HG02571 (cell line): ENCODE data around the gene ADGRG6.

Experiments used
- ATAC-seq: cut with Tn5 transposase; IDR thresholded peaks from one replicate; pipeline ENCODE4 v1.9.1; 2021; ENCODE audit warnings: mild to moderate bottlenecking, moderate library complexity; ENCODE audit not compliant: unreplicated experiment

Gene ADGRG6

DNA sequence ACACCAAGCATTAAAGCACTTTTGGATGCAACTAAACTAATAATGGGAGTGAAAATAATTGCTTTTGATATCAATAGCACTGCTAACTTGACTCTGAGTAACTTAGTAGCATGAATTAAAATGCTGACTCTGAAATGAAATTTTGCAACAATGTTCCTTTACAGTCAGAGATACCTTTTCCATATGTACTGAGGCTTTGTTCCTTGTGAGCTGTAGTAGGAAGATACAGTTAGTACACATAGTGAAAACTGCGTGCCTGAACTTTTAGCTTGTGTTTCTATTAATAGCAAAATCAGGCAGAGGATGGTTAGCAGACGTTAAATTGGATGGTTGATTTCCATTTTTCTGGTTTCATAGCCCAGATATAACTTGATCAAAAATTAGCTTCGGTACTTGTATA is 18.6 kb downstream of the ADGRG6 start:
- no peak for ATAC-seq

DNA sequence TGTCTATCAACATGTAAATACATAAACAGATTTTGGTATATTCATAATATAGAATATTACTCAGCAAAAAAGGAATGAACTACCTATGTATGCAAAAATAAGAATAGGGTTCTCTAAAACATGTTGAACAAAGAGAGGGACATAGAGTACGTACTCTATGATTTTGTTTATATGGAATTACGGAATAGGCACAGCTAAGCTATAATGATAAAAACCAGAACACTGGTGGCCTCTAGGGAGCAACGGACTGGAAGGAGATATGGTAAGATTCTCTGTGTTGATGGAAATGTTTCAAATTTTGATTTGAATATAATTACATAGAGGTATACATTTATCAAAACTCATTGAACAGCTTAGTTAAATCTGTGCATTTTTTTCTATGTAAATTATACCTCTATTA is 19.6 kb downstream of the ADGRG6 start:
- ATAC-seq = no peak

DNA sequence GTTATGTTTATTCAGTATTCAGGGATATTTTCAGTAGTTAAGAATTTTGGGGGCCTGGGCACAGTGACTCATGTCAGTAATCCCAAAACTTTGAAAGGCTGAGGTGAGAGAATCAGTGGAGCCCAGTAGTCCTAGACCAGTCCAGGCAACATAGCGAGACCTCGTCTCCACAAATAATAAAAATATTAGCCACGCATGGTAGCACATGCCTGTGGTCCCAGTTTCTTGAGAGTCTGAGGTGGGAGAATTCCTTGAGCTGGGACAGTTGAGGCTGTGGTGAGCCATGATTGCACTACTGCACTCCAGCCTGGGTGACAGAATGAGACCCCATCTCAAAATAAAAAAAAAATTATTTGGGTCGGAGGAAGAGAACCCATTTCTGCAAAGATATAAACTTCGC is 20.3 kb downstream of the ADGRG6 start:
- ATAC-seq = no peak

DNA sequence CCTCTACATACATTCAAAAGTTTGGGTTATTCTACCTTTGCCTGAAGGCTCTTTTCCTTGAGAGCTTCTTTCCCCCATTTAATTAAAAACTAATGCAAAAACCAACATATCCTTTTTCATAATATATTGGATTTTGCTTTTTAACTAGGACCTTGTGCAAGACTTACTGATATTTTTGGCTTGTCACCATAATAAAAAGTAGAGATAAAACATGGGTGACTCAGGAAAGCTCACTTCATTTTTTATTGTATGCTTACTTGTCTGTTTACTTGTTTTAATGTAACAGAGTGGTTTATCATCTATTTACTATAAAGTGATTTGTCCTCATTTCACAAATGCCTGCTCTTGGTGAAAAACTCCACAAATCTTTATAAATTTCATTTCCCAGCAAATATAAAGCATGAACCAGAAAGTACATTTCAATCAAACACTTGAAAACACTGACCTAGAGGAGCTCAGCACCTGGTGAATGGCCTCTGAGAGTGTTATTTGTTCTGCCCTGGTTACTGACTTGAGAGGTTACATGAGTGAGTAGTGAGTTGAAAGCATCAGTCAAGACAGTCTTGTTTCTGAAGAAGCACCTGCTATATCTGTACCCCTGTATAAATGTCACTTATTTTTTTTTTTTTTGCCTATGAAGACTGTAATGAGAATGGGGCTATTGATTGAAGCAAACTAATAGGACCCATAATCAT is 20.8 kb downstream of the ADGRG6 start:
- no peak for ATAC-seq

DNA sequence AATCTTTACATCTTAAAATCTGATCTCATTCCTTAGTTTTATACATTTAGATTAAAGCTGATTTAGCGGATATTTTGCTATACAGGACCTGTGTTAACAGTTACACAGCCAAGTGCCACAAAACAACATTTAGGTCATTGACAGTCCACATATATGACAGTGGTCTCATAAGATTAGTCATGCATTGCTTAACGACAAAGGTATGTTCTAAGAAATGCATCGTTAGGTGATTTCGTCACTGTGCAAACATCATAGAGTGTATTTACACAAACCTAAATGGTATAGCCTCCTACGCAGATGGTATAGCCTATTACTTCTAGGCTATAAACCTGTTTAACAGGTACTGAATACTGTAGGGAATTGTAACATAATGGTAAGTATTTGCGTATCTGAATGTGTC is 21.6 kb downstream of the ADGRG6 start:
- ATAC-seq = no peak

DNA sequence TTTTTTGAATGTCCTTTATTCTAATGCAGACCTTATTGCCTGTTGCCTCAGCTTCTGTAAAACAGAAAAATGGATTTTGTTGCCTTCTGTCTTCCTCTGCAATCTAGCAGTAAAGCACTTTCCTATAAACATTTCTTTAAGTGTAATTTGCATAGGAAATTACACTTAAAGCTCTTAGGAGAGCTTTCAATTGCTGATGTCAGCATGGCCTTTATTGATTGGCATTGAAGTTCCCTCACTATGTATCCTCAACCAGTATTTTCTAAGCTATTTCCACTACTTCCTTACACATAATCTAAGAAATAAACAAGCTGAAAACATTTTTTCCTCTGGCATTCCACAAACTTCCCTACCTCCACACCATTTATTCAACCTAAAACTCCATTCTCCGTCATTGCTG is 22.3 kb downstream of the ADGRG6 start:
- ATAC-seq = no peak

DNA sequence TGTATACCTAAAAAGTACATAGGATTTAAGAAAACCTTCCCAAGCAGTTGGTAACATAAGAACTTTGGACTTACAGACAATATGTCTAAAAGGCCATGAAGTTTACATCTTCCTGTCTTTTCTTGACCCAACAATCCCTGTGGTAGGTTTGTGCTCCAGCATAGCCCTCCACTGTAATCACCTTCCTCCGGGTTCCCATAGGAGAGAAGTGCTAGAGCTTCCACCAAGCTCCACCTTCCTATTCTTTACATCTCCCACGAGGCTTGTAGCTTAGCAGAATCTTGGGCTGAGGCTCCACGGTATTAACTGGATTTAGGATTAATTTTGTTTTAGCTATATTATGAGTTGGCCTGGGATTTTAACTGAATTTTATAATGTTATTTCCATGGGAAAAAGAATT is 23.3 kb downstream of the ADGRG6 start:
- no peak for ATAC-seq

DNA sequence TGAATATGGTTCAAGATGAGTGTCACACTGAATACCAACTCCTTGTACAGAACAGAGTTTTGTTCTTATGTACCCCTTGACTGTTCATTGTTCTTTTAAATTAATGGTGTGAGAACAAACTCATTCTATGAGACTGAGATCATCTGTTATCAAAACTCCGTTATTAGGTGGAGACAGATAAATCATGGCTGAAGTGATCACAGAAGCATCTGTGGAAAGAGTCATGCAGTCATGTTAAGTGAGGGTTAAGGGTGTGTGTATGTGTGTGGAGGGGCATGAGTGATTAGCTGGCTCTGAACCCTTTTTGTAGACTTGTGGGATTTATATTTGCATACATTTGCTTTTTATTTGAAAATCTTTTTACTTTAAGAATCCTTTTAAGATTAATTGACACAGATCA is 24.7 kb downstream of the ADGRG6 start:
- ATAC-seq = no peak

DNA sequence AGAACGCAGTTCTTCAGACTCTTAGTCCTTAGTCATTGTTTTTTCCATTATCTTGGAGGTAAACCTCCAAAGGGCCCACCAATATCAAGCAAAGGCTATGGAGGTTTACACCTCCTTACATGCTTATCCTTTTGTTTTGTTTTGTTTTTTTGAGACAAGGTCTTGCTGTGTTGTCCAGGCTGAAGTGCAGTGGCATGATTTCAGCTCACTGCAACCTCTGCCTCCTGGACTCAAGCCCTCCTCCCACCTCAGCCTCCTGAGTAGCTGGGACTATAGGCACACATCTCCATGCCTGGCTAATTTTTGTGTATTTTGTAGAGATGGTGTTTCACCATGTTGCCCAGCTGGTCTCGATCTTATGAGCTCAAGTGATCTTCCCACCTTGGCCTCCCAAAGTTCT is 26.3 kb downstream of the ADGRG6 start:
- no peak for ATAC-seq

DNA sequence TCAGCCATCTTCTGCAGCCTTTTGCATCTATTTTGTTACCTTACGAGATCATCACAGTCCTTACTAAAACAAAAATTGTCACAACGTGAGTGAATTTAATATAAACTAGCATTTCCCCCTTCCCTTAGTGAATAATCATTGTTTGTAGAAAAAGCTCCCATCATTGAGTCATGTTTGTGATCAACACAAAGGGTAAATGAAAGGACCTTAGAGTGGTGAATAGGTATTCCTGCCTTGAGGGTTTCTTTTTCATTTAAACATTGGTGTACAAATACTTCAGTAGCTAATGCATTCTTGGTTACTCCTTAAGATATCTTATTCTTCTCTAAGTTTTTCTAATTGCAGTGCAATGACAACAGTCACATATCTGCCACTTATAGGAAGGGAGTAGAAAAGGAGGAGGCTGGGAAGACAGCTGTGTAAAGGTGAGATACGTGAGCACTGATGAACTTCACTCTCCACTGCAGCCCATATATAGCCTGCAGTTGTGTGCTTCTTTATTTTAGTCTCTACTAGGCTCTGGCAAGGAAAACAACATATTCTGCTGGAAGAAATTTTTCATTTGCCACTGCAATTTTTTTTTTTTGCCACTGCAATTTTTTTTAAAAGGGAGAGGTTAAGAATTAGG is 27.8 kb downstream of the ADGRG6 start:
- no peak for ATAC-seq

DNA sequence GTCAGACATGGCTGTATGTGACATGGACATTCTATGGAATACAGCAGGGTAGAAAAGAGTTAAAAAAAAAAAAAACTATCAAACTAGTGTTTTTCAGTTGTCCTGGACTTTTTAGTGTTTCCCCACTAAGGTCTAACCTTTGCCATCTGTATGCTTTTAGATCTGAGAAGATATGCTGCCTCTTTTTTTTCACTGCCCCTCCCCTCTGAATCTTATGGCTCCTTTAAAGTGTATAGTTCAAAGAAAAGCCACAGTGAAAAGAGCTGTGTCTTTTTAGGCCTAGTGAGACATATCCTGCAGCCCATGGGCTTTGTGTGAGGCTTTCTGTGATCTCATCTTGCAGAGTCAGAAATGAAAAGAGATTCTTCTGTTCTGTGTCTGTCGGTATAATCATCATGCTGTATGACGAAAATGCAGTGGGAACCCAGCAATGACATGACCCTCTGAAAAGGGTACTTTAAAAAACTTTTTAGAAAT is 29.3 kb downstream of the ADGRG6 start:
- no peak for ATAC-seq

DNA sequence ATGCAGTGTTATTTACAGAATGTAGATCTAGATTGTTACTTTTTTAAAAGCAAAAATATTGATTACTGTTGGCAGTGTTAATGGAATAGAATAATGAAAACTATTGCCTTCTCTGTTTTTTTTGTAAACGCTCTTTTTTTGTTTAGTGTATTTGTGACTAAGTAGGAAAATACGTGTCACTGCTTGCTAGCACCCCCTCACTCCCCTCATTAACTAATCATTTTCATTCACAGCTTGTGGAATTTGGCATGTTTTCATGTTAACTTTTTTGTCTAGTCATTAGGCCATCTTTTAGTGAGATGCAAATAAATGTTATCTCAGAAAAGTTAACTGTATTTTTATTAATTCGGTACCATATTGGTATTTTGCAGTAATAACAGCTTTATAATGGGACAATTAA is 29.8 kb downstream of the ADGRG6 start:
- ATAC-seq = no peak

DNA sequence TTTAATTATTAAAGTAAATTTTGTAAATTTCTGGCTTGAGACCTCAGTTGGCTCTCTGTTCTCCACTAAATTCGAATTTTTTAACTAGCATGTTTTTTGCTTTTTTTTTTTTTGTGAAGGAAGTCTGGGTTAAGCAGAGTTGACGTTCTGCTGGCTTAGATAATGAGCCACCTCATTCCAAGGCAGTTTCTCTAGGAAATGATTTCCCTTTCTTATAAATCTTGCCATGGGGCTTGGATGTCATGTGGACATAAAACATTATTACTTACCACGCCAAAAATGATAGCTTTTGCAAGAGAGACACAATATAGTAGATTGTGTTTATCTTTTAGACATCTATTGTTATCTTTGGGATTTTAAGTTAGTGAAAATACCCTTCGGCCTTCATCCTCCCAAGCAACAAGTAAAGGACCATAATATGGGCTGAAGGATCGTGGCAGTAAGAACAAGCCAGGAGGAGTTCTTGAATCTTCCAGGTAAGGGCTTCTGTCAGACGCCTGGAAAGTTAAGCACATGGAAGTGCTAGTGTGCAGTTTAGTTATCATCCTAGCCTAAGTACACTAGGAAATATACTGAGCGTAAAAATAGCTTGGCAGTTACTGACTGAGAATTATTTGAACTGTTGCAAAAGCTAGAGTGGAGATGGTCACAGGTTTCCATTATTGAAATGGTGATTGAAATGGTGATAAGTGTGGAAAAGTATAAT is 30.7 kb downstream of the ADGRG6 start:
- no peak for ATAC-seq

DNA sequence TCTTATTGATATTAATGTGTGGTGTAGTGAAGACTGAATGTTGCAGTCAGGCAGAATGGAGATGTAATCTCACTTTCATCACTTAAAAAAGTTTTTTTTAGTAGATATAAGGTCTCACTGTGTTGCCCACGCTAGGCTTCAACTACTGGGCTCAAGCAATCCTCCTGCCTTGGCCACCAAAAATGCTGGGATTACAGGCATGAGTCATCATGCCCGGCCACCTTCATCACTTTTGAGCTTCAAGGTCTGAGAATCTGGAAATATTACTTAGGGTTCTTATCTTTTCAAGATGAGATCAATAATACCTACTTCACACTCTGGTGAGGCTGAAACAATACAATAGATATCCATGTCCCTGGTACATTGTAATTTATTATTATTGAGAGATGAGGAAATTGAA is 31.6 kb downstream of the ADGRG6 start:
- ATAC-seq = no peak

DNA sequence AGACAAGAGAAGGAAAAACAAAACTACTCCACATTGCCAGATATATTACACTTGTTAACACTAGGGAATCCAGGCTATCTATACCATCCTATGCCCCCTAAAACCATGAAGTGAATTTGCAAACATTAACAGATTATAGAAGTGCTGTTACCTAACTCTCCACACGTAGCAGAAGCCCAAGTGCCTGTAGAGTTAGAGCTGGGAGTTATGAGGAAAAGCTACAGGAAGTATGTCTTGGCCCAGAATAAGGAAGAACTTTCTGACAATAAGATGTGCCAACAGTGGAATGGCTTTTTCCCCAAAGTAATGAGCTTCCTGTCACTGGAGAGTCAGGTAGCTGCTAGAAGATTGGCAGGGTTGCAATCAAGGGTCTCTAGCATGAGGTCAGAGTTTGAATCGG is 32.5 kb downstream of the ADGRG6 start:
- no peak for ATAC-seq

DNA sequence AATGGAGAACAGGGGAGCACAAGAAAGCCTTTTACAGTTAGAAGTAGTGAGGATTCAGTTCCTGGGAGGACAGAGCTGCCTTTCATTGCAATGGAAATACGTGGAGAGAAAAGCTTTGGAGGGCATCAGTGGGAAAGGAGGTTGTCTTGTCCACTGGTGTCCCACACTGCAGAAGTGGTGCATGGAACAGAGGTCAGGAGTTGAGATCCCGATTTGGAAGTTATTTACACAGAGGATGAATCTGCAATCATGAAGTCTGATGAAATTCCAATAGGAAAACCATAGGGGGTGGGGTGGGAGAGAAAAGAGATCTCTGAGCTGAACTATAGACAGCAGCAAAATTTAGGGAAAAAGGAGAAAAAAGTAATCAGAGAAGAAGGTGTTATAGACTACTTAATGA is 33.6 kb downstream of the ADGRG6 start:
- ATAC-seq = no peak

DNA sequence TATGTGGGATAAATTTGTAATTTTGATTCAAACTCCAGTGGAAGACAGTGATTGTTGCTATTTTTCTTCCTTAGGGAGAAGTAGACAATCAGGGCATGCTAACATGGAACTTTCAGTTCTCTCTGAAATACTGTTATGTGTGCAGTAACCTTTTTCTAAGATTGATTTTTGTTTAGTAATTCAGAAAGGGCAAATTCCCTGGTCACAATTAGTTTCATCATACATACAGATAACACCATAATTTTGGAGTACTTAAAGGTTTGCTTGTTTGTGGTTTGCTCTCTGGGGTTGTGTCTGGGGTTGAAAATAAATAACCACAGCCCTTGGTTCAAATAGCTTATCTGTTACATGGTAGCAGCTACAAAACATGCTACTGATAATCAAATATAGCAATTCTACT is 34.4 kb downstream of the ADGRG6 start:
- no peak for ATAC-seq

DNA sequence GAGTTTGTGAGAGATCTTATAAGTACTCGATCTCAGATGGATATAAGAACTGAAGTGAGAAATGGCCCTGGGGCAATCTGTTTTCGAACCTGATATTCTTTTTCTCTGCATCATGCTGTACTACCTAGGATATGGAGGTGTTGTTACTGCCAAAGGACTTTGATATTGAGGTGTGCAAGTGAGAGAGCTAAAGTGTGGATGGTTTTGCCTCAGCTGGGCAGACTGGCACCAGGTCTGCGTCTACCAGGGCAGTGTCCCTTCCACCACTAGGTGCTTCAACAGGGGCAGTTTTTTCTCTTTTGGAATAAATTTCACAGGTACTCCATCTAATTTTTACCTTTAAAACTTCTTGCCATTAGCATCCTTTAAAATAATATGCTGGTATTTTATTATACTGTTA is 35.0 kb downstream of the ADGRG6 start:
- no peak for ATAC-seq

DNA sequence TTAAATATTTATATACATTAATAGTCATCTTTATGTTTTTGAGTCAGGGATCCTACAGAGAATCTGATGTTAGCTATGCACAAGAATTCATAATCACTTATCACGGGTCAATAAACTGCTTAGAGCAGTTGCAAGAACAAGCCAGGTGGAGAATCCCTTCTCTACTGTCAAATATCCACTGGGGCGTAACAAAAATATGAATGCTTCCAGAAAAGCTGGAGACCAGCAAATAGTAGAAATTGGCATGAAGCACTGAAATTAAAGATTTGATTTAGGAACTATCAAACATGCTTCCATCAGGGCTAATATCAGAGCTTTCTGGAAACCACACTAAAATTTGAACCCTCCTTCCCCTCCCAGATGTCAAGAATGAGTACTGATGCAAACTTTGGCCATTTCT is 37.3 kb downstream of the ADGRG6 start:
- ATAC-seq = no peak

DNA sequence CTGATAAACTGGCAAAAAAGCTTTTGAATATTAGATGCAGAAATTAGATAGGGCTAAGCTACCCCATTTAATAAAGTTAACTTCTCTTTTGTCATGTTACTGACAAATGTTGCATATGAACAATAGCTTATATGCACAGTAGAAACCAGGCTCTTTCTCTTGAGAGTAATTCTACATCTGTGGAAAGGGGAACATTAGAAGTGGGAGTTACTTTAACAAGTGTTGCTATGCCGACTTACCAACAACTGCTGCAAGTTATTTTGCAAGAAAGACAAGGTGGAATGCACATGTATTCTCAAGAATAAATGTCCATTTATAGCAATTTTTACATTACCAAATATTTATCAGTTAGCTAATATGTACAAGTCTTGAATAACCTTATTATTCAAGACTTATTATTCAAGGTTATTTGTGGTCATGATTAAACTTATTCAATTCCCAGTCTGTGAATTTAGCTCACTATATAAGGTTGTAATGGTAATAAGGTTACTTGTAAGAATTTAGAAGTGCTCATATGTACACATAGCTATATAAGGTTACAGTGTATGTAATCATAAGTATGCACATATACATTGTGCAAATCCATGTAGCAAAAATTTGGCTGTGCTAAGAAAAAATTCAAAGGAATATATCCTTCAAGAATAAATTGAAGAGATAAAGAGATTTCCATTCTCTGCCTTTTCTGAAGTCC is 38.3 kb downstream of the ADGRG6 start:
- no peak for ATAC-seq

DNA sequence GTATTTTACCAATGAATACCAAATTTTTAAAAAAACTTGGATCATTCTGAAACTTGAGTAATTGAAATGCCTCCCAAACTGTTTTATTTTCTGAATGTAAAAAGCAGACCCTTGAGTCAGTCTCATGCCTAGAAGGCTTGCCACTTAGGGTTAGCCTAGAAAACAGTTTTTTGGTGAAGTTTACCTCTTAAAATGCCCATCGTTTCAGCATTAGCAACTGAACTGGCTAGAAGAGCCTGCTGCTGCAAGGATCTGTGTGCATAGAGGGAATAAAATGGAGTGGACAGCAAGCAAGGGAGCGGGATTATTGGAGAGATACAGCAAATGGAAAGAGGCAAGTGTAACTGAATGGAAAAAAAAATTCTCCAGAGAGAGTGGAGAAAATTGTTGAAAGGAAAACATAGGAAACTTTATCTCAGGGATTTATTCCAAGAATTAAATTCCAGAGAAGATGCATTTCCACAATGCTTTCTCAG is 40.1 kb downstream of the ADGRG6 start:
- ATAC-seq = no peak

DNA sequence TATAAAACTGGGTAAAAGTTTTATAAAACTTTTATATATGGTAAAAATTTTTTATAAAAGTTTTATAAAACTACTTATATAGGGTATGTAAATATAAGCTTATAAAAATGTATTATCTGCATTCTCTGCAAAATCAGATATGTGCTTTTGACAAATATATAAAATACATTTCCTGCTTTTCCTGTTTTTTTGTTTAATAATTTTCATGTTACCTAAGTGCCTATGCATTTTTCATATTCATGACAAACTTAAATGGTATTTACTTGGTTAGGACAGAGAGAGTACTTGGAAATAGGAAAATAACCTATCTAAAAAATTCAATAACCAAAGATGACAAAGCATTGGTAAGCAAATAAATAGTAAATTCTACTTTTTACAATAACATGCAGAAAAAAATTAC is 41.2 kb downstream of the ADGRG6 start:
- ATAC-seq = no peak
